Measurements from ENCODE around the gene SLC6A19.

DNA sequence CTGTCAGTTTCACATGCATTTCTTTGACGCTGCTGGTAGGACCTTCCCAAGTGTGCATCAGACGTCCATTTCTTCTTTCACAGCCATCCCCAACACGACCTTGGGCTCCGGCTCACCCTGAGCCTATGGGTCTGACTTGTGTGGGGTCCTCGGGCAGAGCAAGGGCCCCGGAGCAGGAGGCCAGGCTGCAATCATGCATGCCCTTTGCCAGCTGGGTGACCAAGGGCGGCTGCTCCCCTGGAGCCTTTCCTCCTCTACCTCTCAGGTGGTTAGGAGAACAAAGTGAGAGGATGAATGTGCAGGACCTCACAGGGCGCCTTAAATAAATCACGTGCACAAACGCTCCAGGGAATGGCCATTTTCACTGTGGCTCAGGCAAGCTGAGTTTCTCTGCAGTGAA lies 60.2 kb downstream of the SLC6A19 start:
- TF ChIP-seq, protein P1, sequence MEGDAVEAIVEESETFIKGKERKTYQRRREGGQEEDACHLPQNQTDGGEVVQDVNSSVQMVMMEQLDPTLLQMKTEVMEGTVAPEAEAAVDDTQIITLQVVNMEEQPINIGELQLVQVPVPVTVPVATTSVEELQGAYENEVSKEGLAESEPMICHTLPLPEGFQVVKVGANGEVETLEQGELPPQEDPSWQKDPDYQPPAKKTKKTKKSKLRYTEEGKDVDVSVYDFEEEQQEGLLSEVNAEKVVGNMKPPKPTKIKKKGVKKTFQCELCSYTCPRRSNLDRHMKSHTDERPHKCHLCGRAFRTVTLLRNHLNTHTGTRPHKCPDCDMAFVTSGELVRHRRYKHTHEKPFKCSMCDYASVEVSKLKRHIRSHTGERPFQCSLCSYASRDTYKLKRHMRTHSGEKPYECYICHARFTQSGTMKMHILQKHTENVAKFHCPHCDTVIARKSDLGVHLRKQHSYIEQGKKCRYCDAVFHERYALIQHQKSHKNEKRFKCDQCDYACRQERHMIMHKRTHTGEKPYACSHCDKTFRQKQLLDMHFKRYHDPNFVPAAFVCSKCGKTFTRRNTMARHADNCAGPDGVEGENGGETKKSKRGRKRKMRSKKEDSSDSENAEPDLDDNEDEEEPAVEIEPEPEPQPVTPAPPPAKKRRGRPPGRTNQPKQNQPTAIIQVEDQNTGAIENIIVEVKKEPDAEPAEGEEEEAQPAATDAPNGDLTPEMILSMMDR (IDR thresholded peaks at IDR 0.05): no peak
- no peak for TF ChIP-seq POLR2A (IDR thresholded peaks at IDR 0.05)
